K562 (cell line): ENCODE measurements around the gene PRSS53. TPM values are rescaled to one million over a fixed set of nuclear protein-coding genes. Genes with fewer than 3 reads are reported as not detected.

Experiments used
- BDP1 ChIP-seq: IDR thresholded peaks from 3 replicates; pipeline ENCODE4 v1.6.1; 2011; ENCODE audit not compliant: insufficient read length, insufficient read depth
- BRF2 ChIP-seq: IDR thresholded peaks from 3 replicates; pipeline ENCODE4 v1.6.1; 2011; ENCODE audit warnings: borderline replicate concordance, mild to moderate bottlenecking; ENCODE audit not compliant: insufficient read length, insufficient read depth
- CHAMP1 ChIP-seq: fragments of 450-650 bp; IDR thresholded peaks from 2 replicates; pipeline ENCODE4 v1.6.1; 2016; ENCODE audit warnings: mild to moderate bottlenecking
- DNMT1 ChIP-seq: fragments of 450-650 bp; IDR thresholded peaks from 2 replicates; pipeline ENCODE4 v1.6.1; 2016; ENCODE audit warnings: antibody characterized with exemption, mild to moderate bottlenecking
- EHMT2 ChIP-seq: fragments of 450-650 bp; IDR thresholded peaks from 2 replicates; pipeline ENCODE4 v1.6.1; 2018; ENCODE audit warnings: antibody characterized with exemption
- ETS2 ChIP-seq: IDR thresholded peaks from 2 replicates; pipeline ENCODE4 v1.6.1; 2016; ENCODE audit warnings: borderline replicate concordance, missing genetic modification characterization, mild to moderate bottlenecking, moderate library complexity, missing compliant biosample characterization; ENCODE audit not compliant: poor library complexity, severe bottlenecking
- HSF4 ChIP-seq: fragments of 250-450 bp; sonication (Bioruptor Pico); IDR thresholded peaks from 2 replicates; pipeline ENCODE4 v2.1.2; 2022; ENCODE audit warnings: mild to moderate bottlenecking, moderate library complexity, borderline replicate concordance
- KDM4B ChIP-seq, 2 experiments: fragments of 450-650 bp in 1 of 2; sonication (generic) in 1 of 2; IDR thresholded peaks; 2 replicates each; pipeline ENCODE4 v1.6.1; 2016 to 2017; ENCODE audit warnings: borderline replicate concordance in 2 of 2, antibody characterized with exemption in 1 of 2, low read depth in 1 of 2, mild to moderate bottlenecking in 1 of 2
- LEF1 ChIP-seq: fragments of 450-650 bp; IDR thresholded peaks from 2 replicates; pipeline ENCODE4 v1.6.1; 2016; ENCODE audit warnings: mild to moderate bottlenecking
- MEIS2 ChIP-seq: fragments of 450-650 bp; IDR thresholded peaks from 2 replicates; pipeline ENCODE4 v1.6.1; 2014; ENCODE audit warnings: mild to moderate bottlenecking; ENCODE audit not compliant: partially characterized antibody
- NRF1 ChIP-seq, 2 experiments: fragments of 450-650 bp; IDR thresholded peaks in 1 of 2; conservative IDR thresholded peaks in 1 of 2; 2 replicates each; pipeline ENCODE4 v1.6.1; 2014; ENCODE audit warnings: mild to moderate bottlenecking in 2 of 2
- PML ChIP-seq: IDR thresholded peaks from 2 replicates; pipeline ENCODE4 v1.6.1; 2012; ENCODE audit warnings: low read length, inconsistent platforms
- PRMT5 ChIP-seq: sonication (generic); formaldehyde crosslinking; IDR thresholded peaks from 2 replicates; pipeline ENCODE4 v1.5.0; 2020; ENCODE audit warnings: missing genetic modification reagents
- SFPQ ChIP-seq: fragments of 200-400 bp; formaldehyde crosslinking; IDR thresholded peaks from 2 replicates; pipeline ENCODE4 v1.6.1; 2017; ENCODE audit warnings: mild to moderate bottlenecking, low read depth, low read length, moderate library complexity
- SIN3B ChIP-seq: fragments of 450-650 bp; IDR thresholded peaks from 2 replicates; pipeline ENCODE4 v1.6.1; 2017; ENCODE audit warnings: low read depth, mild to moderate bottlenecking, moderate library complexity
- SIRT6 ChIP-seq: IDR thresholded peaks from one replicate; pipeline ENCODE4 v1.6.1; 2012; ENCODE audit warnings: low read depth, mild to moderate bottlenecking, control low read depth, inconsistent platforms, low read length, moderate library complexity
- SIX5 ChIP-seq, 2 experiments: IDR thresholded peaks; 2 replicates each; pipeline ENCODE4 v1.6.1; 2011; ENCODE audit warnings: low read length in 2 of 2, borderline replicate concordance in 1 of 2, low read depth in 1 of 2, mild to moderate bottlenecking in 1 of 2, moderate library complexity in 1 of 2; ENCODE audit not compliant: insufficient read depth in 1 of 2
- SMARCA4 ChIP-seq: fragments of 450-650 bp; IDR thresholded peaks from 2 replicates; pipeline ENCODE4 v1.6.1; 2016
- SMARCA5 ChIP-seq: fragments of 450-650 bp; IDR thresholded peaks from 2 replicates; pipeline ENCODE4 v1.6.1; 2016
- ZBTB12 ChIP-seq: fragments of 250-450 bp; sonication (Bioruptor Pico); IDR thresholded peaks from 2 replicates; pipeline ENCODE4 v1.4.0; 2020
- ZKSCAN8 ChIP-seq: fragments of 200-800 bp; sonication (Bioruptor generic); IDR thresholded peaks from 2 replicates; pipeline ENCODE4 v1.6.1; 2016; ENCODE audit warnings: missing genetic modification characterization, missing compliant biosample characterization
- polyA plus RNA-seq, 8 experiments: library from polyadenylated mRNA; depleted of rRNA in 4 of 8; stranded (reverse) in 5 of 8; unstranded in 3 of 8; fragments of >200 nt; fragmentation: Nextera tagmentation in 2 of 8; fragmentation: Illumina TruSeq in 1 of 8; extraction: Ambion mirVana in 2 of 8; extraction: Trizol in 1 of 8; gene quantifications; 2 replicates each; pipeline versions ENCODE4 v1.2.1 to v1.2.3, GENCODE V29; 2011 to 2014; ENCODE audit warnings: inconsistent platforms in 1 of 8, missing spikeins in 1 of 8
- total RNA-seq, 7 experiments: library from RNA; depleted of rRNA in 6 of 7; stranded (reverse); fragments of >200 nt in 6 of 7; fragmentation: Illumina TruSeq in 2 of 7; extraction: Trizol in 2 of 7; gene quantifications; 2 replicates each; pipeline versions ENCODE4 v1.2.1 to v1.2.3, GENCODE V29; 2011 to 2021; ENCODE audit warnings: low replicate concordance in 1 of 7

The PRSS53 gene
- total and polyA plus RNA-seq, 9 of the 15 experiments (the other 6 are each of a cell fraction or from before 2014, with no cell fraction given): 0.40 to 1.9 (median 0.78) TPM; not detected in 2

- TF ChIP-seq DNMT1 (no peak), SFPQ (no peak), ZKSCAN8 (CRISPR knock-in tag) (no peak; the same call in 1 of the 2 replicates), NRF1 (conservative IDR thresholded peaks at IDR 0.05 in 1 of 2, IDR thresholded peaks at IDR 0.05 in 1 of 2) (peak; percentile 9 to 23; a peak in 1 of 4 replicates), SIN3B (no peak), PML (no peak), SIRT6 (no peak), MEIS2 (peak; percentile 31), HSF4 (CRISPR knock-in tag) (no peak), LEF1 (0 out of 2 replicates have a peak, but pooled peaks have one; percentile 53), BDP1 (no peak), SIX5 (IDR thresholded peaks at IDR 0.05; ENCODE audit: borderline replicate concordance in 1 of 2, insufficient read depth in 1 of 2, low read depth in 1 of 2, low read length in 2 of 2) (no peak), CHAMP1 (no peak), ZBTB12 (CRISPR knock-in tag) (no peak), SMARCA5 (no peak), EHMT2 (no peak), SMARCA4 (peak; percentile 58), ETS2 (no peak), BRF2 (no peak), PRMT5 (CRISPR knock-in tag) (no peak), KDM4B (IDR thresholded peaks at IDR 0.05; ENCODE audit: borderline replicate concordance in 2 of 2, low read depth in 1 of 2) (no peak)
Measured at GRCh38 chr16:31128711-31129567, 40.2 kb upstream of the PRSS53 start (continued).
